Measurements from ENCODE around the gene NEK10. TPM values are rescaled to one million over a fixed set of nuclear protein-coding genes. Genes with fewer than 3 reads are reported as not detected.
A peak's percentile ranks its signal among the peaks of the same experiment; 100 is the strongest.

Gene NEK10
- total RNA-seq, 3 donors from 2014 or later (not counting 1 experiment from before 2014, with no cell fraction given): 0.68 to 1.6 (median 0.80) TPM

- intact Hi-C loops (cut with micrococcal nuclease): loop anchor here (1.0 to 2.0 kb wide), 3 partner anchors 110 to 971 kb away; no protein-coding TSS in a partner anchor
- peaks cover 7 to 23% of the 10 kb centered on the region in 2 donors for H3K4me1 Mint-ChIP-seq
- peak; percentile 68 for TF ChIP-seq CTCF (IDR thresholded peaks at IDR 0.05)
- H3K4me3 Mint-ChIP-seq: peak overlapping the region; percentile 4
- Histone ChIP-seq H3K9me3 (ENCODE audit: control insufficient read depth, insufficient read depth, low read length) (no peaks in the 10 kb centered on the region), H3K4me3 (ENCODE audit: low read length) (no peak overlapping the region), H3K36me3 (ENCODE audit: control insufficient read depth, insufficient read depth, low read length) (no peaks in the 10 kb centered on the region), H3K4me1 (ENCODE audit: control insufficient read depth, insufficient read depth, low read length) (peaks cover 5% of the 10 kb centered on the region), H3K27me3 (ENCODE audit: control insufficient read depth, insufficient read depth, low read length) (no peaks in the 10 kb centered on the region), H3K27ac (ENCODE audit: low read length) (no peak overlapping the region)
- peak in 1 of 2 donors; percentile 80 for DNase-seq
- H3K27me3 Mint-ChIP-seq (ENCODE audit: low read depth in 2 of 2): no peaks in the 10 kb centered on the region
- H3K36me3 Mint-ChIP-seq: no peaks in the 10 kb centered on the region
- no peaks in the 10 kb centered on the region for H3K9me3 Mint-ChIP-seq
- no peak overlapping the region for H3K27ac Mint-ChIP-seq
- ATAC-seq: peak; percentile 89 to 99 (median 96)
- WGBS (ENCODE audit: insufficient coverage): 0% methylated on average over 1 of the region's 1 CpG
These were observed 11.4 kb downstream of the NEK10 start for GRCh38 chr3:27357665-27358258.

- no peaks in the 10 kb centered on the region for H3K36me3 ChIP-seq (ENCODE audit: control insufficient read depth, insufficient read depth, low read length)
- DNase-seq: no peak
- Mint-ChIP-seq H3K4me1 (peaks cover 7 to 23% of the 10 kb centered on the region in 2 donors), H3K4me3 (no peak overlapping the region), H3K27ac (no peak overlapping the region), H3K9me3 (no peaks in the 10 kb centered on the region), H3K36me3 (no peaks in the 10 kb centered on the region), H3K27me3 (ENCODE audit: low read depth in 2 of 2) (no peaks in the 10 kb centered on the region)
- H3K4me1 ChIP-seq (ENCODE audit: control insufficient read depth, insufficient read depth, low read length): peaks cover 5% of the 10 kb centered on the region
- no peak for TF ChIP-seq CTCF (IDR thresholded peaks at IDR 0.05)
- H3K9me3 ChIP-seq (ENCODE audit: control insufficient read depth, insufficient read depth, low read length): no peaks in the 10 kb centered on the region
- H3K4me3 ChIP-seq (ENCODE audit: low read length): no peak overlapping the region
- no peaks in the 10 kb centered on the region for H3K27me3 ChIP-seq (ENCODE audit: control insufficient read depth, insufficient read depth, low read length)
- no CpG with 5 or more reads among the region's 3 CpGs for WGBS (ENCODE audit: insufficient coverage)
- no peak overlapping the region for H3K27ac ChIP-seq (ENCODE audit: low read length)
- intact Hi-C loops (cut with micrococcal nuclease): loop anchor here (1.0 to 2.0 kb wide), 3 partner anchors 110 to 972 kb away; no protein-coding TSS in a partner anchor
- no peak for ATAC-seq
These were observed 12.2 kb downstream of the NEK10 start for GRCh38 chr3:27356976-27357375.

- Mint-ChIP-seq H3K27me3 (ENCODE audit: low read depth in 2 of 2) (no peaks in the 10 kb centered on the region), H3K9me3 (no peaks in the 10 kb centered on the region), H3K4me3 (no peak overlapping the region), H3K4me1 (peaks cover 7 to 25% of the 10 kb centered on the region in 2 donors), H3K36me3 (no peaks in the 10 kb centered on the region), H3K27ac (no peak overlapping the region)
- H3K4me3 ChIP-seq (ENCODE audit: low read length): no peak overlapping the region
- ATAC-seq (no peak), DNase-seq (no peak)
- no peaks in the 10 kb centered on the region for H3K9me3 ChIP-seq (ENCODE audit: control insufficient read depth, insufficient read depth, low read length)
- intact Hi-C loops (cut with micrococcal nuclease): no loop called here
- WGBS (ENCODE audit: insufficient coverage): 96% methylated on average over 4 of the region's 4 CpGs
- H3K36me3 ChIP-seq (ENCODE audit: control insufficient read depth, insufficient read depth, low read length): no peaks in the 10 kb centered on the region
- H3K27ac ChIP-seq (ENCODE audit: low read length): no peak overlapping the region
- peaks cover 5% of the 10 kb centered on the region for H3K4me1 ChIP-seq (ENCODE audit: control insufficient read depth, insufficient read depth, low read length)
- TF ChIP-seq CTCF (IDR thresholded peaks at IDR 0.05): no peak
- no peaks in the 10 kb centered on the region for H3K27me3 ChIP-seq (ENCODE audit: control insufficient read depth, insufficient read depth, low read length)
These were observed 14.5 kb downstream of the NEK10 start for GRCh38 chr3:27354588-27355203.
